SU-DHL-6 (cell line): Measurements from ENCODE around the gene ELOVL6.

ENCODE experiments used
- EZH2phosphoT487 ChIP-seq: fragments of 200-600 bp; sonication (generic), shearing (Covaris generic); conservative IDR thresholded peaks from 2 replicates; pipeline ENCODE4 v1.6.1; 2018; ENCODE audit warnings: mild to moderate bottlenecking, antibody characterized with exemption, low read length, moderate library complexity, mixed read lengths
- TF ChIP-seq, protein P1 (sequence below): fragments of 200-600 bp; sonication (generic); IDR thresholded peaks from one replicate; pipeline ENCODE4 v1.5.1; 2017; ENCODE audit warnings: antibody characterized with exemption, mild to moderate bottlenecking, low read length, moderate library complexity; ENCODE audit not compliant: insufficient read depth, poor library complexity, severe bottlenecking

DNA sequence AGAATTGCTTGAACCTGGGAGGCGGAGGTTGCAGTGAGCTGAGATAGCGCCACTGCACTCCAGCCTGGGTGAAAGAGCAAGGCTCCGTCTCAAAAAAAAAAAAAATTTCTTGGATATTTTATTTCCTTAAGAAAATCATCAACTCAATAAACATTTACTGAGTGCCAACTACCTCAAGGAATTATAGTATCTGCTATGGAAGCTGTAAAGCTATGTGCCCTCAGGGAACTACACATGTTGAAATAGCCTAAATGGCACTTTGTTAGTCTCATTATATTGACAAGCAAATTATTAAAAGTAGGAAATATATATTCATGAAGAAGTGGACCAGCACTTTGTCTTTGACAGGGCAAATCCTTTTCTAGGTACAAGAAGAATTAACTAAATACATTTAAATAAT lies 40.8 kb downstream of the ELOVL6 start:
- TF ChIP-seq, protein P1, sequence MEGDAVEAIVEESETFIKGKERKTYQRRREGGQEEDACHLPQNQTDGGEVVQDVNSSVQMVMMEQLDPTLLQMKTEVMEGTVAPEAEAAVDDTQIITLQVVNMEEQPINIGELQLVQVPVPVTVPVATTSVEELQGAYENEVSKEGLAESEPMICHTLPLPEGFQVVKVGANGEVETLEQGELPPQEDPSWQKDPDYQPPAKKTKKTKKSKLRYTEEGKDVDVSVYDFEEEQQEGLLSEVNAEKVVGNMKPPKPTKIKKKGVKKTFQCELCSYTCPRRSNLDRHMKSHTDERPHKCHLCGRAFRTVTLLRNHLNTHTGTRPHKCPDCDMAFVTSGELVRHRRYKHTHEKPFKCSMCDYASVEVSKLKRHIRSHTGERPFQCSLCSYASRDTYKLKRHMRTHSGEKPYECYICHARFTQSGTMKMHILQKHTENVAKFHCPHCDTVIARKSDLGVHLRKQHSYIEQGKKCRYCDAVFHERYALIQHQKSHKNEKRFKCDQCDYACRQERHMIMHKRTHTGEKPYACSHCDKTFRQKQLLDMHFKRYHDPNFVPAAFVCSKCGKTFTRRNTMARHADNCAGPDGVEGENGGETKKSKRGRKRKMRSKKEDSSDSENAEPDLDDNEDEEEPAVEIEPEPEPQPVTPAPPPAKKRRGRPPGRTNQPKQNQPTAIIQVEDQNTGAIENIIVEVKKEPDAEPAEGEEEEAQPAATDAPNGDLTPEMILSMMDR: no peak
- TF ChIP-seq EZH2phosphoT487: no peak
